Naive thymus-derived CD4-positive, alpha-beta T cell (primary cell): ENCODE data around the gene PTGIS. TPM values are rescaled to one million over a fixed set of nuclear protein-coding genes. Genes with fewer than 3 reads are reported as not detected.

ENCODE experiments used
- ATAC-seq: fragments of 150-1000 bp; cut with Tn5 transposase; 2 replicates; pipeline ENCODE4 v1.10.0; 2021; ENCODE audit warnings: mild to moderate bottlenecking, moderate library complexity
- CTCF ChIA-PET: fragments of 350-600 bp; sonication (Branson Sonifier 250); formaldehyde crosslinking; loops from one replicate; lab custom pipeline; 2021; ENCODE audit warnings: antibody characterized with exemption; lab: Charles Lee
- POLR2A ChIA-PET: fragments of 350-600 bp; sonication (Branson Sonifier 250); formaldehyde crosslinking; loops from one replicate; lab custom pipeline; 2021; ENCODE audit warnings: antibody characterized with exemption, inconsistent platforms; lab: Charles Lee
- DNase-seq, 9 donors: peaks; one replicate each; pipeline versions ENCODE4 v3.0.0 to v3.0.0-alpha.2; 2020 to 2022; ENCODE audit warnings: mixed read lengths in 1 of 9
- H3K27ac ChIP-seq: one replicate; pipeline ENCODE4 v1.7.0; 2013; ENCODE audit warnings: mild to moderate bottlenecking, low read depth, low read length, moderate library complexity
- H3K27me3 ChIP-seq, 2 donors: one replicate each; pipeline ENCODE4 v1.7.0; 2013; ENCODE audit warnings: low read length in 2 of 2, mild to moderate bottlenecking in 2 of 2, moderate library complexity in 2 of 2; ENCODE audit not compliant: control insufficient read depth in 2 of 2, insufficient read depth in 2 of 2
- H3K36me3 ChIP-seq, 3 experiments: 1 replicate in 2 of 3; 2 replicates in 1 of 3; pipeline ENCODE4 v1.7.0; 2013; ENCODE audit warnings: low read length in 3 of 3, mild to moderate bottlenecking in 3 of 3, moderate library complexity in 1 of 3; ENCODE audit not compliant: insufficient read depth in 3 of 3, control insufficient read depth in 2 of 3
- H3K4me1 ChIP-seq, 2 donors: one replicate each; pipeline ENCODE4 v1.7.0; 2013; ENCODE audit warnings: low read length in 2 of 2, mild to moderate bottlenecking in 2 of 2, moderate library complexity in 1 of 2; ENCODE audit not compliant: control insufficient read depth in 2 of 2, insufficient read depth in 2 of 2
- H3K4me3 ChIP-seq: 2 replicates; pipeline ENCODE4 v1.7.0; 2013; ENCODE audit warnings: mild to moderate bottlenecking, low read length
- H3K9me3 ChIP-seq, 3 experiments: 1 replicate in 2 of 3; 2 replicates in 1 of 3; pipeline ENCODE4 v1.7.0; 2013; ENCODE audit warnings: low read length in 3 of 3; ENCODE audit not compliant: control insufficient read depth in 2 of 3
- H3K27ac Mint-ChIP-seq, 9 donors: one replicate each; pipeline ENCODE4 v1.8.0; 2020 to 2022; ENCODE audit warnings: mixed read lengths in 9 of 9, mild to moderate bottlenecking in 8 of 9, moderate library complexity in 5 of 9, inconsistent platforms in 2 of 9
- H3K27me3 Mint-ChIP-seq, 5 donors: one replicate each; pipeline ENCODE4 v1.8.0; 2021 to 2022; ENCODE audit warnings: mixed read lengths in 5 of 5, mild to moderate bottlenecking in 1 of 5
- H3K36me3 Mint-ChIP-seq, 5 donors: one replicate each; pipeline ENCODE4 v1.8.0; 2020 to 2022; ENCODE audit warnings: mixed read lengths in 5 of 5, mild to moderate bottlenecking in 3 of 5, inconsistent platforms in 1 of 5
- H3K4me1 Mint-ChIP-seq, 7 donors: one replicate each; pipeline ENCODE4 v1.8.0; 2020 to 2022; ENCODE audit warnings: mixed read lengths in 7 of 7, mild to moderate bottlenecking in 3 of 7, inconsistent platforms in 1 of 7
- H3K4me3 Mint-ChIP-seq, 10 donors: one replicate each; pipeline ENCODE4 v1.8.0; 2020 to 2022; ENCODE audit warnings: mild to moderate bottlenecking in 10 of 10, mixed read lengths in 10 of 10, moderate library complexity in 6 of 10, inconsistent platforms in 2 of 10
- H3K9me3 Mint-ChIP-seq, 11 donors: one replicate each; pipeline ENCODE4 v1.8.0; 2020 to 2022; ENCODE audit warnings: mixed read lengths in 11 of 11, mild to moderate bottlenecking in 4 of 11, inconsistent platforms in 1 of 11, moderate library complexity in 1 of 11
- intact Hi-C, 2 donors: fragments of 100-400 bp; cut with micrococcal nuclease; formaldehyde crosslinking; loops; one replicate each; pipeline ENCODE4 v1.15.1; 2023
- polyA plus RNA-seq, 2 donors: library from polyadenylated mRNA; unstranded; fragments of 300-500 nt; fragmentation: Illumina TruSeq; gene quantifications; one replicate each; pipeline ENCODE4 v1.2.3, GENCODE V29; 2021
- total RNA-seq, 6 experiments: library from RNA in 5 of 6; stranded (reverse) in 5 of 6; gene quantifications; 1 replicate in 5 of 6; 2 replicates in 1 of 6; pipeline ENCODE4 v1.2.3 and lab custom pipeline; 2021 to 2026

The PTGIS gene
- total and polyA plus RNA-seq, 7 experiments from 2014 or later = 12.5 TPM; not detected in 6

- Histone ChIP-seq H3K9me3 (peaks cover 0 to 1% (median 0%) of the 10 kb centered on the region in 3 experiments), H3K4me3 (no peak overlapping the region), H3K4me1 (no peaks in the 10 kb centered on the region), H3K27me3 (no peaks in the 10 kb centered on the region), H3K36me3 (no peaks in the 10 kb centered on the region), H3K27ac (no peak overlapping the region)
- H3K27ac Mint-ChIP-seq = peak overlapping the region in 1 of 9 donors; percentile 20
- H3K9me3 Mint-ChIP-seq = peaks cover 0 to 13% (median 2%) of the 10 kb centered on the region in 11 donors
- intact Hi-C loops = loop anchor here in 1 of 2 donors (2.0 to 5.0 kb wide), 2 partner anchors 307 to 387 kb away; no protein-coding TSS in a partner anchor
- H3K36me3 Mint-ChIP-seq = peaks cover 0 to 40% (median 1%) of the 10 kb centered on the region in 5 donors
- POLR2A ChIA-PET = no interaction called here
- DNase-seq (no peak), ATAC-seq (no peak)
- CTCF ChIA-PET = no interaction called here
- peaks cover 2 to 12% (median 9%) of the 10 kb centered on the region in 5 donors for H3K27me3 Mint-ChIP-seq
- H3K4me3 Mint-ChIP-seq = no peak overlapping the region
- peaks cover 0 to 37% (median 0%) of the 10 kb centered on the region in 7 donors for H3K4me1 Mint-ChIP-seq
These were observed 27.7 kb downstream of the PTGIS start for GRCh38 chr20:49540232-49540620.

GRCh38 chr20:49539481-49540231 lies 28.3 kb downstream of the PTGIS start:
- H3K9me3 ChIP-seq = no peaks in the 10 kb centered on the region
- peaks cover 0 to 8% (median 0%) of the 10 kb centered on the region in 11 donors for H3K9me3 Mint-ChIP-seq
- ChIA-PET CTCF (no interaction called here), POLR2A (no interaction called here)
- no peaks in the 10 kb centered on the region for H3K27me3 ChIP-seq
- H3K27ac ChIP-seq = no peak overlapping the region
- peaks cover 0 to 35% (median 0%) of the 10 kb centered on the region in 5 donors for H3K36me3 Mint-ChIP-seq
- H3K4me3 Mint-ChIP-seq = no peak overlapping the region
- intact Hi-C loops = loop anchor here in 1 of 2 donors (2.0 to 5.0 kb wide), 2 partner anchors 307 to 388 kb away; no protein-coding TSS in a partner anchor
- peak overlapping the region in 1 of 9 donors; percentile 20 for H3K27ac Mint-ChIP-seq
- H3K36me3 ChIP-seq = no peaks in the 10 kb centered on the region
- H3K4me1 ChIP-seq = peaks cover 0 to 4% of the 10 kb centered on the region in 2 donors
- no peak overlapping the region for H3K4me3 ChIP-seq
- peaks cover 0 to 42% (median 0%) of the 10 kb centered on the region in 7 donors for H3K4me1 Mint-ChIP-seq
- no peak for ATAC-seq
- H3K27me3 Mint-ChIP-seq = peaks cover 2 to 9% (median 7%) of the 10 kb centered on the region in 5 donors
- DNase-seq = no peak

GRCh38 chr20:49538950-49539349 lies 29.0 kb downstream of the PTGIS start:
- peaks cover 0 to 49% (median 0%) of the 10 kb centered on the region in 7 donors for H3K4me1 Mint-ChIP-seq
- no peak overlapping the region for H3K4me3 Mint-ChIP-seq
- POLR2A ChIA-PET = no interaction called here

GRCh38 chr20:49534255-49534712 lies 33.7 kb downstream of the PTGIS start:
- peak overlapping the region in 1 of 9 donors; percentile 85 for H3K27ac Mint-ChIP-seq
- CTCF ChIA-PET = no interaction called here

More at GRCh38 chr20:49538950-49539349, 29.0 kb downstream of the PTGIS start:
- no peaks in the 10 kb centered on the region for H3K27me3 ChIP-seq
- Mint-ChIP-seq H3K27me3 (peaks cover 2 to 16% (median 9%) of the 10 kb centered on the region in 5 donors), H3K36me3 (peaks cover 0 to 30% (median 0%) of the 10 kb centered on the region in 5 donors), H3K27ac (no peak overlapping the region), H3K9me3 (peaks cover 0 to 3% (median 0%) of the 10 kb centered on the region in 11 donors)
- CTCF ChIA-PET = no interaction called here
- H3K36me3 ChIP-seq = no peaks in the 10 kb centered on the region
- ATAC-seq = no peak
- H3K27ac ChIP-seq = no peak overlapping the region
- no peaks in the 10 kb centered on the region for H3K9me3 ChIP-seq
- no peak for DNase-seq
- no peak overlapping the region for H3K4me3 ChIP-seq
- intact Hi-C loops = no loop called here
- H3K4me1 ChIP-seq = peaks cover 0 to 8% of the 10 kb centered on the region in 2 donors

GRCh38 chr20:49532285-49532946 lies 35.5 kb downstream of the PTGIS start:
- H3K9me3 ChIP-seq = no peaks in the 10 kb centered on the region
- Mint-ChIP-seq H3K4me3 (no peak overlapping the region), H3K36me3 (peaks cover 0 to 3% (median 0%) of the 10 kb centered on the region in 5 donors), H3K27me3 (peaks cover 3 to 28% (median 13%) of the 10 kb centered on the region in 5 donors), H3K9me3 (no peaks in the 10 kb centered on the region), H3K27ac (no peak overlapping the region), H3K4me1 (peaks cover 0 to 24% (median 0%) of the 10 kb centered on the region in 7 donors)
- no peaks in the 10 kb centered on the region for H3K36me3 ChIP-seq
- no peak overlapping the region for H3K4me3 ChIP-seq
- no peaks in the 10 kb centered on the region for H3K27me3 ChIP-seq
- intact Hi-C loops = no loop called here
- ChIA-PET POLR2A (no interaction called here), CTCF (no interaction called here)
- ATAC-seq (no peak), DNase-seq (no peak)
- no peak overlapping the region for H3K27ac ChIP-seq
- peaks cover 0 to 8% of the 10 kb centered on the region in 2 donors for H3K4me1 ChIP-seq

More at GRCh38 chr20:49534255-49534712, 33.7 kb downstream of the PTGIS start:
- H3K27me3 Mint-ChIP-seq = peaks cover 3 to 24% (median 12%) of the 10 kb centered on the region in 5 donors
- H3K9me3 Mint-ChIP-seq = peaks cover 0 to 3% (median 0%) of the 10 kb centered on the region in 11 donors
- H3K27ac ChIP-seq = no peak overlapping the region
- peaks cover 0 to 8% of the 10 kb centered on the region in 2 donors for H3K4me1 ChIP-seq
- peak overlapping the region in 1 of 10 donors; percentile 44 for H3K4me3 Mint-ChIP-seq
- H3K27me3 ChIP-seq = no peaks in the 10 kb centered on the region
- H3K9me3 ChIP-seq = no peaks in the 10 kb centered on the region
- no peaks in the 10 kb centered on the region for H3K36me3 ChIP-seq
- H3K4me1 Mint-ChIP-seq = peaks cover 0 to 24% (median 0%) of the 10 kb centered on the region in 7 donors
- DNase-seq (peak in 8 of 9 donors; percentile 5 to 55 (median 38)), ATAC-seq (peak; percentile 85)
- intact Hi-C loops = loop anchor here (1.0 to 2.0 kb wide), 4 partner anchors 61 to 312 kb away; no protein-coding TSS in a partner anchor
- POLR2A ChIA-PET = no interaction called here
- peaks cover 0 to 10% (median 0%) of the 10 kb centered on the region in 5 donors for H3K36me3 Mint-ChIP-seq
- no peak overlapping the region for H3K4me3 ChIP-seq

DNA sequence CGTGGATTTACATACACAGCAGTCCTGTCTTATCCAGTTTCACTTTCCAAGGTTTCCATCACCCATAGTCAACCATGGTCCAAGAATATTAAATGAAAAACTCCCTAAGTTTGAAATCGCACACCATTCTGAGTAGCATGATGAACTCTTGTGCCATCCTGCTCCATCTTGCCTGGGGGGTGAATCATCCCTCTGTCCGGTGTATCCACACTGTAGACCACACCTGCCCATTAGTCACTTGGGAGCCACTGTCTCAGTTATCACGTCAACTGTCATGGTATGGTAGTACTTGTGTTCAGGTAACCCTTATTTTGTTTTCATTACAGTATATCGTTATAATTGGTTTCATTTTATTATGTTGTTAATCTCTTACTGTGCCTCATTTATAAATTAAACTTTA lies 38.5 kb downstream of the PTGIS start:
- POLR2A ChIA-PET = no interaction called here
- Mint-ChIP-seq H3K9me3 (peaks cover 0 to 7% (median 0%) of the 10 kb centered on the region in 11 donors), H3K36me3 (no peaks in the 10 kb centered on the region), H3K4me3 (no peak overlapping the region), H3K27me3 (peaks cover 0 to 37% (median 11%) of the 10 kb centered on the region in 5 donors), H3K27ac (no peak overlapping the region), H3K4me1 (peaks cover 0 to 6% (median 0%) of the 10 kb centered on the region in 7 donors)
- H3K27me3 ChIP-seq = no peaks in the 10 kb centered on the region
- intact Hi-C loops = no loop called here
- H3K27ac ChIP-seq = no peak overlapping the region
- CTCF ChIA-PET = no interaction called here
- H3K9me3 ChIP-seq = no peaks in the 10 kb centered on the region
- DNase-seq (no peak), ATAC-seq (no peak)
- H3K4me1 ChIP-seq = peaks cover 0 to 3% of the 10 kb centered on the region in 2 donors
- H3K4me3 ChIP-seq = no peak overlapping the region
- no peaks in the 10 kb centered on the region for H3K36me3 ChIP-seq
